ENCODE measurements around the gene ENGASE.
"Not testable (repeated sequence)": the region's sequence is repeated elsewhere in the genome, so short reads cannot be mapped to it uniquely, and the experiment has no call there.

Gene ENGASE, protein sequence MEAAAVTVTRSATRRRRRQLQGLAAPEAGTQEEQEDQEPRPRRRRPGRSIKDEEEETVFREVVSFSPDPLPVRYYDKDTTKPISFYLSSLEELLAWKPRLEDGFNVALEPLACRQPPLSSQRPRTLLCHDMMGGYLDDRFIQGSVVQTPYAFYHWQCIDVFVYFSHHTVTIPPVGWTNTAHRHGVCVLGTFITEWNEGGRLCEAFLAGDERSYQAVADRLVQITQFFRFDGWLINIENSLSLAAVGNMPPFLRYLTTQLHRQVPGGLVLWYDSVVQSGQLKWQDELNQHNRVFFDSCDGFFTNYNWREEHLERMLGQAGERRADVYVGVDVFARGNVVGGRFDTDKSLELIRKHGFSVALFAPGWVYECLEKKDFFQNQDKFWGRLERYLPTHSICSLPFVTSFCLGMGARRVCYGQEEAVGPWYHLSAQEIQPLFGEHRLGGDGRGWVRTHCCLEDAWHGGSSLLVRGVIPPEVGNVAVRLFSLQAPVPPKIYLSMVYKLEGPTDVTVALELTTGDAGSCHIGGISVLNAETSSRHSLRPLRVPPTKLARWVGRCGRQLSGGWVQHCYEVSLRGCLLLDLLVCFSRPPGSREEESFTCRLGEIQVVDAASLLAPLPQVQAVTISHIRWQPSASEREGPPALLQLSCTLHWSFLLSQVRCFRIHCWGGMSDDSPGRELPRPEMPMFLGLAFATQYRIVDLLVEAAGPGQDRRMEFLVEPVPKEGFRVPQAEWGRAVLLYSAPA

DNA sequence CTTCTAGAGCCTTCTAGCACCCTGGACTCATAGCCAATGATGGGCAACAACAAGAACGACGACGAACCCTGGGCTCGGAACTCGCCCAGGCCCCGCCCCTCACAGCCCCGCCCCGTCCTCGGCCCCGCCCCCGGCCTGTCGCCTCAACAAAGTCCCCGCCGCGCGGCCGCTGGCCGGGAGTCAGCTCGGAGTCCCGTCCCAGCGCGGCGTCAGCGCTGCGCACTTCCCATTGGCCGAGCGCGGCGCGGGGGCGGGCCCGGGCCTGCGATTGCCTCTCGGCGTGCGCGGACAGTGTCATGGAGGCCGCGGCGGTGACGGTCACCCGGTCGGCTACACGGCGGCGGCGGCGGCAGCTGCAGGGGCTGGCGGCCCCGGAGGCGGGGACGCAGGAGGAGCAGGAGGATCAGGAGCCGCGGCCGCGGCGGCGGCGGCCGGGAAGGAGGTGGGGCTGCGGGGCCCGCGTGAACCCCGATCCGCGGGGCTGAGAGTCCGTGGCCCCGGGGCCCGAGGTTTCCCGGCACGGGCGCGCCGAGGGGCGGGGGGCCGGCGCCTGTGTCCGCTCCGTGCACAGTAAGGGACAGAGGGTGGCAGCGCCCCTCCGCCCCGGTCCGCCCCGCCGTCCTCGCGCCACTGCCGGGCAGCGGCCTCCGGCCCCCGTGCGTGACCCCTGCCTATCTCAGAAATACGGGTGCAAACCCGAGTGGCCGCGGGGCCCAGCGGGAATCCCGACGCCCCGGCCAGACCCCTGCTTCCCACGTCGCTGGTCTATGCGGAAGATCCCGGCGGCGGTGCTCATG is at the start of gene ENGASE:
ENGASE (plus strand) TSS at position 176 of the 797 bp plus-strand sequence; CDS start at position 297, 121 bp downstream.
- no peaks in the 10 kb centered on the region for H3K27me3 ChIP-seq (ENCODE audit: control insufficient read depth, insufficient read depth, low read length)

DNA sequence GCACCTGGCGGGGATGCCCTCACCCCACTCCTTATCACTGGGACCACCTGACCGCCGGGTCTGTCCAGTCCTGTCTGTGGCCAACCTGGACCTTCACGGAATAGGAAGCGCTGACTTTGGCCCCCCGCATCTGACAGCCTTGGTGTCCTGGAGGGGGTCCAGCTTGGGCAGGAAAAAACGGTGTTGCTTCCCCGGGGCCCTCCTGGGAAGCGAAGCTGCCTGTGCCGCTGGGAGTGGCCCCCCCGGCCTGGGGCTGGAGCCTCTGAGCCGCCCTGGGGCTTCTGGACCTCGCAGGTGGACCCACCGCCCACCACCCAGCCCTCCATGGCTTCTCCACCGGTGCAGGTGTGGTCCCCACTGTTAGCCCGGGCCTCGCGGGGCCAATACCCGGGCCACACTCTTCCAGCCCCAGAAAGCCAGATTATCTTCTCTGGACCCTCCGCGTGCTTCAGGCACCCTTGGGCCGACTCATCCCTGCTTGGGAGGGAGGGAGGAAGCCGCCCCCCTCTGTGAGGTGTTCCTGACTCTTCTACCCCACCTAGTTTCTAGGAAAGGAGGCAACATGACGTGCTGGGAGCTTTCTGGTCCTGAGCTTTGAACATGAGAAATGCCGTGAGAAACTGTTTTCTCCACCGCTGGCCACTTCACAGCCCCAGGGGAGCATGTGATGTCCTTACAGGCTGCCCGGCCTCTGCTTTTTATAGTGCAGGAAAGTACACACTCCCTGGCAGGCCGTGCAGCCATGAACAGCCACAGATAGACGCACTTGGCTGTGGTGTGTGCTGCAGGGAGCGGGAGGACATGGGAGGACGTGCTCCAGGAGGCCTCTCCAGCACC is 49.5 kb upstream of the ENGASE start:
- peaks cover 14% of the 10 kb centered on the region for H3K4me1 ChIP-seq (ENCODE audit: control insufficient read depth, insufficient read depth, low read length)
- no peak overlapping the region for H3K27ac ChIP-seq (ENCODE audit: low read depth, low read length)
- H3K27me3 ChIP-seq (ENCODE audit: control insufficient read depth, insufficient read depth, low read length): peaks cover 100% of the 10 kb centered on the region
- H3K9ac ChIP-seq (ENCODE audit: low read length): no peak overlapping the region
- H3K4me3 ChIP-seq (ENCODE audit: low read depth, low read length): peak overlapping the region; percentile 68
- H3K9me3 ChIP-seq (ENCODE audit: control insufficient read depth, insufficient read depth, low read depth, low read length): no peaks in the 10 kb centered on the region
- H3K36me3 ChIP-seq (ENCODE audit: control insufficient read depth, insufficient read depth, low read length): no peaks in the 10 kb centered on the region

More for the DNA sequence above, at the start of gene ENGASE:
- peak within 1 kb of the TSS; percentile 47 for H3K9ac ChIP-seq (ENCODE audit: low read length)
- peaks cover 18% of the 10 kb centered on the region for H3K36me3 ChIP-seq (ENCODE audit: control insufficient read depth, insufficient read depth, low read length)
- no peaks in the 10 kb centered on the region for H3K9me3 ChIP-seq (ENCODE audit: control insufficient read depth, insufficient read depth, low read depth, low read length)
- H3K4me3 ChIP-seq (ENCODE audit: low read depth, low read length): peak within 1 kb of the TSS; percentile 58
- H3K27ac ChIP-seq (ENCODE audit: low read depth, low read length): no peak within 1 kb of the TSS
- H3K4me1 ChIP-seq (ENCODE audit: control insufficient read depth, insufficient read depth, low read length): 0 out of 2 replicates have a peak, but pooled peaks cover 6% of the 10 kb centered on the region

DNA sequence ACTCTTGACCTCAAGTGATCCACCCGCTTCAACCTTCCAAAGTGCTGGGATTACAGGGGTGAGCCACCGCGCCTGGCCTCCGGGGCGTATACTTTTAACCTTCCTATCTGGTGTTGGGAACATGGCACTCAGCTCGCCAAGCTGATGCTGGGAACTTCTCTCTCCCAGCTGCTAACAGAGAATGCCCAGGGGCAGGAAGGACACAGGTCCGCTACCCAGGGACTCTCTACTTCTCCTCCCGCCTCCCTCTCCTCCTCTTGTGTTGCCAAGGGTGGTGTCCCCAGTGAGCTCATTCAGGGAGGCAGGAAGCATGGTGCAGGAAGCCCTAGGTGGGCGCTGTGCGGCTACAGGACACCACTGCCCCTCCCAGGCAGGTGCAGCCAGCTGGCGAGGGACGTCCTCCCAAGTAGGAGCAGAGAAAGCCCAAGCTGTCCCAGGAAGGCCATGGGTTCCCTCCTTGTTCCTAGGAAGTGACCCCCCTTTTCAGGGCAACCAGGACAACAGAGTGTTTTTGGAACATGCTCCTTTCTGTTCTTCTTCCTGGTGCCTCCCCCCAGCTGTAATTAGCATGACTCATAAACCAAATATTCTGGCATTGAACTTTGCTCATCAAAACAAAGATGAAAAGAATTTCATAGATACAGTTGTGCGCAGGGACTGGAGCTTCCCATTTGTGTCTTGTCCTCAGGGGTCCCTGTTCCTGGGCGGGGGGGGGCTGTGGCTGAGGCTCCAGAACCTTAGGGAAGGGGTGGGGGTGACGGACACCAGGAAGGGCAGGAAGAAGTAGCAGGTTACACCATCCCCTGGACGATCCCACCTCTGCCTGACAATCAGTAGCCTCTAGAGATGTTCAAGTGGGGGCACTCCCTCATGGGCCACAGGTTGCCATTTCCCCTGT is 48.0 kb upstream of the ENGASE start:
- Histone ChIP-seq H3K27ac (ENCODE audit: low read depth, low read length) (no peak overlapping the region), H3K36me3 (ENCODE audit: control insufficient read depth, insufficient read depth, low read length) (no peaks in the 10 kb centered on the region), H3K4me1 (ENCODE audit: control insufficient read depth, insufficient read depth, low read length) (peaks cover 14% of the 10 kb centered on the region), H3K27me3 (ENCODE audit: control insufficient read depth, insufficient read depth, low read length) (peaks cover 88% of the 10 kb centered on the region), H3K4me3 (ENCODE audit: low read depth, low read length) (no peak overlapping the region), H3K9me3 (ENCODE audit: control insufficient read depth, insufficient read depth, low read depth, low read length) (no peaks in the 10 kb centered on the region), H3K9ac (ENCODE audit: low read length) (no peak overlapping the region)

DNA sequence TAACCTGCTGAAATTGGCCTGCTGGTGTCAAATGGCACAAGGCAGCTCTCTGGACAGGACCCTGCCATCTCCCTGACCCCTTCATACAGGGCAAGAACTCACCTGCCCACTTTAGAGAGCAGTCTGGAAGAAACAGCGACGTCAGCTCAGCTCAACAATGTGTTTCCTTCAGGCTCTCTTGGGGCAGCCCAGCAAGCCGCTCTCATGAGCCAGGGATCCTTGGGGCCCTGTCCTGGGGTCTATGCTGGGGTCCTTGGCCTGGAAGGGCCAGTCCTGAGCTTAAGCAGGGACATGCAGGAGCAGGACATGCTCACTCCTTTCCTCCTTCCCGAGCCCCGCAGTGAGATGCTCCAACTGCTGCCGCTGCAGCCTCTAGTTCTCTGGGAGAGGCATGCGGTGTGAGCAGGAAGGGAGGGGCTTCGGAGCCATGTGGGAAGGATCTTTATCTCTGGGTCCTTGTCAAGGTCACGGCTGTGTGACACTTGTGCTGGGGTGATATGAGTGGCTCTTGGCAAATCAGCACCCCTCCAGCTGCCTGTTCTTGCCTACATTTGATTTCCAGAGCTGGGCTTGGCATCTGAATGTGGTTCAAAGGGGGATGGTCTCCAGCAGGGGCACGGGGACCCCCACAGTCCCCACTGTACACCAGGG is 47.2 kb upstream of the ENGASE start:
- no peak overlapping the region for H3K9ac ChIP-seq (ENCODE audit: low read length)
- no peak overlapping the region for H3K4me3 ChIP-seq (ENCODE audit: low read depth, low read length)
- peaks cover 88% of the 10 kb centered on the region for H3K27me3 ChIP-seq (ENCODE audit: control insufficient read depth, insufficient read depth, low read length)
- peaks cover 14% of the 10 kb centered on the region for H3K4me1 ChIP-seq (ENCODE audit: control insufficient read depth, insufficient read depth, low read length)
- H3K36me3 ChIP-seq (ENCODE audit: control insufficient read depth, insufficient read depth, low read length): no peaks in the 10 kb centered on the region
- H3K9me3 ChIP-seq (ENCODE audit: control insufficient read depth, insufficient read depth, low read depth, low read length): no peaks in the 10 kb centered on the region
- H3K27ac ChIP-seq (ENCODE audit: low read depth, low read length): no peak overlapping the region

DNA sequence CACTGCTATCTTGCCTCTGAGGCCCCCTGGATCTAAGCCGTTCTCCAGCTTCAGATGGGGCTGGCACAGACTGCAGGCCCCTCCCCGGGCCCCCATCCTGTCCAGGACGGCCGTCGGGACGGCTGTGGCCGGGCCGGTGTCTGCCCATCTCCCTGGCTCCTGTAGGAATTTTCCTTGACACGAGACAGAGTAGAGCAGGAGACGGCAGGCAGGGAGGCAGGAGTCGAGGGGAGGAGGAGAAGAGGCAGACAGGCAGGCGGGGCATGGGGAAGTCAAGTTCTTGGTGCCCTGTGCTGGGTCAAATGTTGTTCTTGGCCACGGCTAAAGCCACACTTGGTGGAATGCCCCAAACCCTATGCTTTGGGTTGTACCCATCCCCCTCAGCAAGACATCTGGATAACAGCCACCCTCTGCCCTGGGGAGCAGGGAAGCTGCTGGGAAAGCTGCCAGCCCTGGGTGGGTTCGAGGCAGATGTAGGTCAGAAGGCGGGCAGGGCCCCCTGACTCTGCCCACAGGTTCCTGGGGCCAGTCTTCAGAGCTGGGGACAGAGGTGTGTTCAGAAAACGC is 46.6 kb upstream of the ENGASE start:
- Histone ChIP-seq H3K27me3 (ENCODE audit: control insufficient read depth, insufficient read depth, low read length) (peaks cover 84% of the 10 kb centered on the region), H3K36me3 (ENCODE audit: control insufficient read depth, insufficient read depth, low read length) (no peaks in the 10 kb centered on the region), H3K9me3 (ENCODE audit: control insufficient read depth, insufficient read depth, low read depth, low read length) (no peaks in the 10 kb centered on the region), H3K4me1 (ENCODE audit: control insufficient read depth, insufficient read depth, low read length) (peaks cover 14% of the 10 kb centered on the region), H3K9ac (ENCODE audit: low read length) (no peak overlapping the region), H3K27ac (ENCODE audit: low read depth, low read length) (no peak overlapping the region), H3K4me3 (ENCODE audit: low read depth, low read length) (no peak overlapping the region)

DNA sequence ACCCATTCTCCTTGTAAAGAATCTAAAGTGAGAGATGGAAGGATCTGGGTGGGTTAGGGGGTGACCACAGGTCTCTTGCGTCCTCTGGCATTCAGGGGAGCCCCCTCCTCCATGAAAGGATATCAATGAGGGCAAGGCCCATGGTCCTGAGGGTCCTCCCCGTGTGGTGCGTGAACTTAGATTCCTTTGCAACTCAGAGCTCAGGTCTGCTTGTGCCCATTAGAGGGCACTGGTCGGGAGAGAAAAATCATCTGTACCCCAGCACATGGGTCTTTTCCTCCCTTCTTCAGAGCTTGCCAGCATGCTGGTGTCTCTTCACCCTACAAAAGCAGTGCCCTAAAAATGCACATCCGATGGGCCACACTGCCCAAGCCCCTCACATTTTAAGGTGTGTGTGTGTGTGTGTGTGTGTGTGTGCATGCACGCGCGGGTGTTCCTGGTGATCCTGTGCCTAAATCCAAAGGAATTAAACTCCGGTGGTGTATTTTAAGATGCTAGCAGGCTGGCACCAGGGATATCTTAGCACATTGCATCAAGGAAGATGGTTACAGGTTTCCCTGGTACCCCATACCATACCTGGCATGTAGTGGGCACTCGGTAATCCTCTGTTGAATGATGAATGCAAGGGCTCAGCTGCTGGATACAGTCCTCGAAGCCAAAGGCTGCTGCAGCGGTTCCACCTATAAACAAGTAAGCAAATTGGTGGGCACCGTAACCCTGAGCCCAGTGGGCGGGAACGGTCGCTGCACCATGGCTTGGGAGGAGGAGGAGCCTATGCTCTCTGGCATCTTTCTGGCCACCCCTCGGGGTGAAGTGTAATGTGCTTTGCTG is 45.9 kb upstream of the ENGASE start:
- Histone ChIP-seq H3K27ac (ENCODE audit: low read depth, low read length) (no peak overlapping the region), H3K27me3 (ENCODE audit: control insufficient read depth, insufficient read depth, low read length) (peaks cover 77% of the 10 kb centered on the region), H3K4me3 (ENCODE audit: low read depth, low read length) (no peak overlapping the region), H3K9ac (ENCODE audit: low read length) (no peak overlapping the region), H3K4me1 (ENCODE audit: control insufficient read depth, insufficient read depth, low read length) (peaks cover 9% of the 10 kb centered on the region), H3K36me3 (ENCODE audit: control insufficient read depth, insufficient read depth, low read length) (no peaks in the 10 kb centered on the region), H3K9me3 (ENCODE audit: control insufficient read depth, insufficient read depth, low read depth, low read length) (no peaks in the 10 kb centered on the region)

DNA sequence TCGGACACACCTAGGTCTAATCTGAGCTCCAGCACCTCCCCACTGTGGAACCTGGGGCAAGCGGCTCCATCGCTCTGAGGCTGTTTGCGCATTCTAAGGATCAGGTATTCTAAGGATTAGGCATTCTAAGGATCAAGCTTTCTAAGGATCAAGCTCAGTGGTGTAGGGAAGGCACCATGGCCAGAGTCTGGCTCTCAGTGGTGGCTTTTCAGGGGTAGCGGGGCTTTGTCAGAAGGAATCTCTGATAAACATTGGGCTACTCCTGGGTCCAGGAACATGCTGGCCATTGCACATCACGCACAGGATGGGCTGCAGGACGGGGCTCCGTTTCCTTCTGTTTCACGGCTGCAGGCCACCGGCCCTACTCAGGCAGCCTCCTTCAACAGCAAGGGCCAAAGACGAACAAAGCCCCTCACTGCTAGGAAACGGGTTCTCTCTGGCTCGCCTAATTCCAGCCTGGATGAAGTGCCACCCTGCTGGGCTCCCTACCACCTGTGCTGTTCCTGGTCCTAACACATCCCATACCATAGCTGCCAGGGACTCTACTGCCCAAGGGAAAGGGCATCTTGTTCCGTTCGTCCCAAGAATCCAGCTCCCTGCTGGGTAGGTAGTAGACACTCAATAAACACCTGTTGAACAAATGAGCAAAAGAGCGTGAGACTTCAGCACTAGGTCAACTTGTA is 45.2 kb upstream of the ENGASE start:
- Histone ChIP-seq H3K27me3 (ENCODE audit: control insufficient read depth, insufficient read depth, low read length) (peaks cover 69% of the 10 kb centered on the region), H3K4me1 (ENCODE audit: control insufficient read depth, insufficient read depth, low read length) (peaks cover 8% of the 10 kb centered on the region)

DNA sequence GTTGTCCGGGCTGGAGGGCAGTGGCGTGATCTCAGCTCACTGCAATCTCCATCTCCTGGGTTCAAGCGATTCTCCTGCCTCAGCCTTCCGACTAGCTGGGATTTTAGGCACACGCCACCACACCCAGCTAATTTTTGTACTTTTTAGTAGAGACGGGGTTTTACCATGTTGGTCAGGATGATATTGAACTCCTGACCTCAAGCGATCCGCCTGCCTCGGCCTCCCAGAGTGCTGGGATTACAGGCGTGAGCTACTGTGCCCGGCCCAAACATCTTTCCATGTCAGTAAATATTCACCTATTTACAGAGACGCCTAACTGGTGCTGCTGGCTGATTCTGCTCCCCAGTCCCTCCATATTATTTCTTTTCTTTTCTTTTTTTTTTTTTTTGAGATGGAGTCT is 44.0 kb upstream of the ENGASE start:
- H3K36me3 ChIP-seq (ENCODE audit: control insufficient read depth, insufficient read depth, low read length); H3K9ac ChIP-seq (ENCODE audit: low read length); H3K9me3 ChIP-seq (ENCODE audit: control insufficient read depth, insufficient read depth, low read depth, low read length); H3K4me3 ChIP-seq (ENCODE audit: low read depth, low read length); H3K27ac ChIP-seq (ENCODE audit: low read depth, low read length); H3K4me1 ChIP-seq (ENCODE audit: control insufficient read depth, insufficient read depth, low read length): not testable (repeated sequence)
- H3K27me3 ChIP-seq (ENCODE audit: control insufficient read depth, insufficient read depth, low read length): peaks cover 58% of the 10 kb centered on the region

More for the DNA sequence above, 45.2 kb upstream of the ENGASE start:
- H3K9me3 ChIP-seq (ENCODE audit: control insufficient read depth, insufficient read depth, low read depth, low read length): no peaks in the 10 kb centered on the region
- no peaks in the 10 kb centered on the region for H3K36me3 ChIP-seq (ENCODE audit: control insufficient read depth, insufficient read depth, low read length)
- no peak overlapping the region for H3K4me3 ChIP-seq (ENCODE audit: low read depth, low read length)
- H3K9ac ChIP-seq (ENCODE audit: low read length): no peak overlapping the region
- H3K27ac ChIP-seq (ENCODE audit: low read depth, low read length): no peak overlapping the region
